NT2/D1 (cell line): ENCODE results near the gene TFAP2D.

Source experiments
- DNase-seq: peaks from one replicate; pipeline ENCODE4 v3.0.0-alpha.2; 2011; ENCODE audit warnings: low read depth, low spot score
- H3K27me3 ChIP-seq: 2 replicates; pipeline ENCODE4 v1.6.0; 2011; ENCODE audit warnings: mild to moderate bottlenecking; ENCODE audit not compliant: insufficient read length, insufficient read depth
- H3K36me3 ChIP-seq: 2 replicates; pipeline ENCODE4 v1.6.1; 2011; ENCODE audit warnings: mild to moderate bottlenecking, low read length, mixed read lengths; ENCODE audit not compliant: insufficient read depth, insufficient read length
- H3K4me1 ChIP-seq: 2 replicates; pipeline ENCODE4 v1.5.1; 2011; ENCODE audit not compliant: insufficient read depth, insufficient read length
- H3K4me3 ChIP-seq: 2 replicates; pipeline ENCODE4 v1.5.1; 2011; ENCODE audit warnings: low read depth; ENCODE audit not compliant: insufficient read length
- H3K9ac ChIP-seq: 2 replicates; pipeline ENCODE4 v1.6.0; 2011; ENCODE audit warnings: low read depth; ENCODE audit not compliant: insufficient read length
- H3K9me3 ChIP-seq: 2 replicates; pipeline ENCODE4 v1.5.1; 2011; ENCODE audit warnings: mild to moderate bottlenecking, low read length; ENCODE audit not compliant: insufficient read depth
- SUZ12 ChIP-seq: IDR thresholded peaks from 2 replicates; pipeline ENCODE4 v1.6.1; 2011; ENCODE audit not compliant: insufficient read length, insufficient read depth; ENCODE audit errors: extremely low read depth
- YY1 ChIP-seq: IDR thresholded peaks from 2 replicates; pipeline ENCODE4 v1.6.1; 2011; ENCODE audit not compliant: insufficient read length, insufficient read depth
- ZNF274 ChIP-seq: IDR thresholded peaks from 2 replicates; pipeline ENCODE4 v1.6.1; 2011; ENCODE audit warnings: mild to moderate bottlenecking, low read depth, low read length

The TFAP2D gene

DNA sequence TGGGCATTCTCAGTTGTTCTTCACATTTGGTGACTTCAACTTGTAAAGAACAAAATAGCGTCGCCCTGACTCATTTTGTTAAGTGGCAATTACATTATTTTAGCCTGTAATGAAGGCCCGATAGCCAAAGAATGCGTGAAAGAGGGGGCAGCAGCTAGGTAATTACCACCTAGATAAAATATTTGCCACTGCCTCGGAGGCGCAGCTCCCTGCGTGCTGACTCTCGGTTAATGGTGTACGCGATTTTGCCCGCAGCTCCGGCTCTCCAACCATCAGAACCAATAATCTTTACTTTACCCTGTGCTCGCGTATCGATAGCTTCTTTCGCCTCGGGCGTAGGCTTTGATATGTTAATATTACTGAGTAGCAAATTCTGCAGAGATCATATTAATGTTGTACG lies 8.7 kb downstream of the TFAP2D start:
- H3K4me3 ChIP-seq: no peak overlapping the region
- H3K36me3 ChIP-seq: no peaks in the 10 kb centered on the region
- no peaks in the 10 kb centered on the region for H3K4me1 ChIP-seq
- H3K27me3 ChIP-seq: peaks cover 91% of the 10 kb centered on the region
- no peak for TF ChIP-seq ZNF274
- no peak for TF ChIP-seq YY1
- TF ChIP-seq SUZ12: no peak
- H3K9ac ChIP-seq: no peak overlapping the region
- H3K9me3 ChIP-seq: no peaks in the 10 kb centered on the region
- no peak for DNase-seq

GRCh38 chr6:50722829-50723554 lies 9.7 kb downstream of the TFAP2D start:
- TF ChIP-seq ZNF274 (no peak), YY1 (no peak), SUZ12 (no peak)
- H3K36me3 ChIP-seq: no peaks in the 10 kb centered on the region
- H3K9me3 ChIP-seq: no peaks in the 10 kb centered on the region
- no peak overlapping the region for H3K9ac ChIP-seq
- H3K4me3 ChIP-seq: no peak overlapping the region
- H3K4me1 ChIP-seq: no peaks in the 10 kb centered on the region
- H3K27me3 ChIP-seq: peaks cover 81% of the 10 kb centered on the region
- DNase-seq: no peak

- peaks cover 66% of the 10 kb centered on the region for H3K27me3 ChIP-seq
- no peaks in the 10 kb centered on the region for H3K36me3 ChIP-seq
- H3K9me3 ChIP-seq: no peaks in the 10 kb centered on the region
- no peak overlapping the region for H3K4me3 ChIP-seq
- no peak for TF ChIP-seq ZNF274
- no peak for TF ChIP-seq SUZ12
- no peak for TF ChIP-seq YY1
- DNase-seq: no peak
- H3K4me1 ChIP-seq: no peaks in the 10 kb centered on the region
- H3K9ac ChIP-seq: no peak overlapping the region
Observed at GRCh38 chr6:50724381-50725124, 11.2 kb downstream of the TFAP2D start.

GRCh38 chr6:50734488-50734887 lies 21.2 kb downstream of the TFAP2D start:
- Histone ChIP-seq H3K9me3 (no peaks in the 10 kb centered on the region), H3K4me1 (no peaks in the 10 kb centered on the region), H3K27me3 (no peaks in the 10 kb centered on the region), H3K4me3 (no peak overlapping the region), H3K36me3 (no peaks in the 10 kb centered on the region), H3K9ac (no peak overlapping the region)
- no peak for TF ChIP-seq ZNF274
- no peak for TF ChIP-seq SUZ12
- TF ChIP-seq YY1: no peak
- no peak for DNase-seq

GRCh38 chr6:50742161-50742560 lies 28.8 kb downstream of the TFAP2D start:
- no peaks in the 10 kb centered on the region for H3K4me1 ChIP-seq
- H3K36me3 ChIP-seq: no peaks in the 10 kb centered on the region
- H3K9me3 ChIP-seq: no peaks in the 10 kb centered on the region
- no peak for DNase-seq
- H3K27me3 ChIP-seq: no peaks in the 10 kb centered on the region
- no peak overlapping the region for H3K4me3 ChIP-seq
- TF ChIP-seq ZNF274: no peak
- no peak overlapping the region for H3K9ac ChIP-seq

DNA sequence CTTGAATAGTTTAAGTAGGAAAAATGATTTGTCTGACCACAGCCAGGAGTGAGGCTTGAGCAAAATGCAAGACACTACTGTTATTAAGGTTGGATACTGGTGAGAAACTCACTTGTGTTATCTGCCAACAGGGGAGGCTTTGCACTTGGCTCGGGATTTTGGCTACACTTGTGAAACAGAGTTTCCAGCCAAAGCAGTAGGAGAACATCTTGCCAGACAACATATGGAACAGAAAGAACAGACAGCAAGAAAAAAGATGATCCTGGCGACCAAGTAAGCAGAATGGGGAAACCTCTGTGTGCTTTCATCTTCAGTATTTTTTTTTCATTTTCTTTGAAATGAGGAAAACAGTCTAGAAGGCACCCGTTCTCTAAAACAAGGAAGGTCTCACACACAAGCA lies 31.6 kb downstream of the TFAP2D start:
- no peaks in the 10 kb centered on the region for H3K4me1 ChIP-seq
- no peaks in the 10 kb centered on the region for H3K9me3 ChIP-seq
- DNase-seq: no peak
- no peak overlapping the region for H3K9ac ChIP-seq
- no peak overlapping the region for H3K4me3 ChIP-seq
- no peaks in the 10 kb centered on the region for H3K27me3 ChIP-seq
- H3K36me3 ChIP-seq: no peaks in the 10 kb centered on the region
- TF ChIP-seq YY1 (no peak), ZNF274 (no peak), SUZ12 (no peak)

GRCh38 chr6:50762798-50763197 lies 49.5 kb downstream of the TFAP2D start:
- H3K36me3 ChIP-seq: no peaks in the 10 kb centered on the region
- no peaks in the 10 kb centered on the region for H3K4me1 ChIP-seq
- no peaks in the 10 kb centered on the region for H3K27me3 ChIP-seq
- no peak for TF ChIP-seq SUZ12
- no peak for TF ChIP-seq YY1
- TF ChIP-seq ZNF274: no peak
- no peak overlapping the region for H3K4me3 ChIP-seq
- H3K9me3 ChIP-seq: no peaks in the 10 kb centered on the region
- no peak for DNase-seq
- no peak overlapping the region for H3K9ac ChIP-seq
